Fibroblast of lung (primary cell): ENCODE measurements around the gene SCAMP5. TPM values are rescaled to one million over a fixed set of nuclear protein-coding genes. Genes with fewer than 3 reads are reported as not detected.

Source experiments
- DNase-seq, 2 donors: peaks; one replicate each; pipeline versions ENCODE4 v3.0.0 to v3.0.0-alpha.2; 2010; ENCODE audit warnings: low read depth in 2 of 2
- H2AFZ ChIP-seq: 2 replicates; pipeline ENCODE4 v1.5.1; 2012; ENCODE audit warnings: low read length, control low read depth, inconsistent platforms
- H3K27ac ChIP-seq: 2 replicates; pipeline ENCODE4 v1.5.1; 2011; ENCODE audit warnings: low read length, control low read depth; ENCODE audit not compliant: insufficient read depth
- H3K27me3 ChIP-seq: 2 replicates; pipeline ENCODE4 v1.5.1; 2011; ENCODE audit warnings: mild to moderate bottlenecking, low read length; ENCODE audit not compliant: control insufficient read depth, insufficient read depth
- H3K36me3 ChIP-seq: 2 replicates; pipeline ENCODE4 v1.5.1; 2011; ENCODE audit warnings: low read length; ENCODE audit not compliant: control insufficient read depth, insufficient read depth
- H3K4me1 ChIP-seq: 2 replicates; pipeline ENCODE4 v1.5.1; 2011; ENCODE audit warnings: low read length; ENCODE audit not compliant: control insufficient read depth, insufficient read depth; ENCODE audit errors: extremely low read depth
- H3K4me2 ChIP-seq: 2 replicates; pipeline ENCODE4 v1.5.1; 2011; ENCODE audit warnings: low read length, control low read depth; ENCODE audit not compliant: insufficient read depth; ENCODE audit errors: extremely low read depth
- H3K4me3 ChIP-seq, 4 experiments: fragments of 200-600 bp in 1 of 4; sonication (generic) in 1 of 4; replicated peaks in 1 of 4; 2 replicates each; pipeline ENCODE4 v1.5.1; 2011 to 2016; ENCODE audit warnings: low read length in 4 of 4, low read depth in 3 of 4, mild to moderate bottlenecking in 3 of 4, control low read depth in 2 of 4, inconsistent platforms in 1 of 4, mixed read lengths in 1 of 4; ENCODE audit not compliant: insufficient read depth in 1 of 4; ENCODE audit errors: control extremely low read depth in 1 of 4
- H3K79me2 ChIP-seq: 2 replicates; pipeline ENCODE4 v1.5.1; 2012; ENCODE audit warnings: mild to moderate bottlenecking, low read length, inconsistent platforms; ENCODE audit not compliant: control insufficient read depth, insufficient read depth
- H3K9ac ChIP-seq: 2 replicates; pipeline ENCODE4 v1.5.1; 2011; ENCODE audit warnings: mild to moderate bottlenecking, low read length, control low read depth; ENCODE audit not compliant: insufficient read depth
- H3K9me3 ChIP-seq: 2 replicates; pipeline ENCODE4 v1.5.1; 2012; ENCODE audit warnings: low read depth, low read length; ENCODE audit not compliant: control insufficient read depth, insufficient read depth
- H4K20me1 ChIP-seq: 2 replicates; pipeline ENCODE4 v1.5.1; 2011; ENCODE audit warnings: low read length; ENCODE audit not compliant: control insufficient read depth, insufficient read depth; ENCODE audit errors: extremely low read depth
- EZH2 ChIP-seq: IDR thresholded peaks from 2 replicates; pipeline ENCODE4 v1.5.1; 2012; ENCODE audit warnings: low read length, control low read depth, mild to moderate bottlenecking; ENCODE audit errors: missing control alignments
- polyA plus RNA-seq, 2 donors: library from polyadenylated mRNA; depleted of rRNA in 1 of 2; stranded (reverse) in 1 of 2; unstranded in 1 of 2; fragments of >200 nt; gene quantifications; 2 replicates each; pipeline ENCODE4 v1.2.1, GENCODE V29; 2011 to 2012; ENCODE audit warnings: missing spikeins in 1 of 2
- total RNA-seq: library from RNA; depleted of rRNA; stranded (reverse); fragments of >200 nt; gene quantifications from 2 replicates; pipeline ENCODE4 v1.2.1, GENCODE V29; 2014
- TF ChIP-seq, protein P1 (sequence below), 2 donors: IDR thresholded peaks in 1 of 2; conservative IDR thresholded peaks in 1 of 2; 1 replicate in 1 of 2; 2 replicates in 1 of 2; pipeline ENCODE4 v1.5.1; 2011 to 2012; ENCODE audit warnings: low read length in 2 of 2, control low read depth in 1 of 2, inconsistent platforms in 1 of 2, low read depth in 1 of 2, mild to moderate bottlenecking in 1 of 2

Gene SCAMP5
- total and polyA plus RNA-seq, 2 donors (not counting 1 experiment from before 2014, with no cell fraction given), result 0.50 to 0.93 TPM

- no peaks in the 10 kb centered on the region for H4K20me1 ChIP-seq
- no peak overlapping the region for H3K9ac ChIP-seq
- H3K4me2 ChIP-seq, result no peak overlapping the region
- H3K36me3 ChIP-seq, result peaks cover 3% of the 10 kb centered on the region
- no peak for DNase-seq
- H3K4me3 ChIP-seq, result no peak overlapping the region
- H3K27me3 ChIP-seq, result no peaks in the 10 kb centered on the region
- H2AFZ ChIP-seq, result no peak overlapping the region
- peaks cover 8% of the 10 kb centered on the region for H3K79me2 ChIP-seq
- H3K27ac ChIP-seq, result no peak overlapping the region
- TF ChIP-seq EZH2, result no peak
- TF ChIP-seq, protein P1, sequence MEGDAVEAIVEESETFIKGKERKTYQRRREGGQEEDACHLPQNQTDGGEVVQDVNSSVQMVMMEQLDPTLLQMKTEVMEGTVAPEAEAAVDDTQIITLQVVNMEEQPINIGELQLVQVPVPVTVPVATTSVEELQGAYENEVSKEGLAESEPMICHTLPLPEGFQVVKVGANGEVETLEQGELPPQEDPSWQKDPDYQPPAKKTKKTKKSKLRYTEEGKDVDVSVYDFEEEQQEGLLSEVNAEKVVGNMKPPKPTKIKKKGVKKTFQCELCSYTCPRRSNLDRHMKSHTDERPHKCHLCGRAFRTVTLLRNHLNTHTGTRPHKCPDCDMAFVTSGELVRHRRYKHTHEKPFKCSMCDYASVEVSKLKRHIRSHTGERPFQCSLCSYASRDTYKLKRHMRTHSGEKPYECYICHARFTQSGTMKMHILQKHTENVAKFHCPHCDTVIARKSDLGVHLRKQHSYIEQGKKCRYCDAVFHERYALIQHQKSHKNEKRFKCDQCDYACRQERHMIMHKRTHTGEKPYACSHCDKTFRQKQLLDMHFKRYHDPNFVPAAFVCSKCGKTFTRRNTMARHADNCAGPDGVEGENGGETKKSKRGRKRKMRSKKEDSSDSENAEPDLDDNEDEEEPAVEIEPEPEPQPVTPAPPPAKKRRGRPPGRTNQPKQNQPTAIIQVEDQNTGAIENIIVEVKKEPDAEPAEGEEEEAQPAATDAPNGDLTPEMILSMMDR (conservative IDR thresholded peaks at IDR 0.05 in 1 of 2, IDR thresholded peaks at IDR 0.05 in 1 of 2; ENCODE audit: low read depth in 1 of 2, low read length in 2 of 2), result no peak
- peaks cover 11% of the 10 kb centered on the region for H3K4me1 ChIP-seq
- no peaks in the 10 kb centered on the region for H3K9me3 ChIP-seq
Measured at GRCh38 chr15:75025548-75026260, 30.3 kb downstream of the SCAMP5 start.

- Histone ChIP-seq H3K79me2 (peaks cover 8% of the 10 kb centered on the region), H3K27ac (no peak overlapping the region), H3K9me3 (no peaks in the 10 kb centered on the region), H3K4me3 (no peak overlapping the region), H3K27me3 (no peaks in the 10 kb centered on the region), H3K4me1 (peaks cover 11% of the 10 kb centered on the region), H2AFZ (no peak overlapping the region), H3K9ac (no peak overlapping the region), H4K20me1 (no peaks in the 10 kb centered on the region), H3K36me3 (peaks cover 3% of the 10 kb centered on the region), H3K4me2 (no peak overlapping the region)
- TF ChIP-seq EZH2, result no peak
- TF ChIP-seq, protein P1 (conservative IDR thresholded peaks at IDR 0.05 in 1 of 2, IDR thresholded peaks at IDR 0.05 in 1 of 2; ENCODE audit: low read depth in 1 of 2, low read length in 2 of 2), result no peak
- DNase-seq, result no peak
Measured at GRCh38 chr15:75027551-75027950, 32.2 kb downstream of the SCAMP5 start.

GRCh38 chr15:75028991-75029377 lies 33.6 kb downstream of the SCAMP5 start:
- H2AFZ ChIP-seq, result no peak overlapping the region
- no peaks in the 10 kb centered on the region for H4K20me1 ChIP-seq
- H3K79me2 ChIP-seq, result peaks cover 4% of the 10 kb centered on the region
- H3K9ac ChIP-seq, result no peak overlapping the region
- H3K4me2 ChIP-seq, result no peak overlapping the region
- TF ChIP-seq, protein P1 (conservative IDR thresholded peaks at IDR 0.05 in 1 of 2, IDR thresholded peaks at IDR 0.05 in 1 of 2; ENCODE audit: low read depth in 1 of 2, low read length in 2 of 2), result no peak
- no peak for TF ChIP-seq EZH2
- H3K27me3 ChIP-seq, result no peaks in the 10 kb centered on the region
- H3K27ac ChIP-seq, result no peak overlapping the region
- H3K4me3 ChIP-seq, result no peak overlapping the region
- DNase-seq, result no peak
- H3K36me3 ChIP-seq, result peaks cover 3% of the 10 kb centered on the region
- H3K9me3 ChIP-seq, result no peaks in the 10 kb centered on the region
- peaks cover 11% of the 10 kb centered on the region for H3K4me1 ChIP-seq
